ENCODE results near the gene FGF12.

- TF ChIP-seq ESRRG (CRISPR knock-in tag; IDR thresholded peaks at IDR 0.05): no peak
- no peak for TF ChIP-seq ZFP3 (CRISPR knock-in tag; IDR thresholded peaks at IDR 0.05)
- TF ChIP-seq RARB (CRISPR knock-in tag; IDR thresholded peaks at IDR 0.05): no peak
- no peak for TF ChIP-seq ZC3H10 (CRISPR knock-in tag; IDR thresholded peaks at IDR 0.05)
- TF ChIP-seq PPARA (CRISPR knock-in tag; IDR thresholded peaks at IDR 0.05; ENCODE audit: borderline replicate concordance): no peak
- no peak for TF ChIP-seq ARNTL (CRISPR knock-in tag; IDR thresholded peaks at IDR 0.05; ENCODE audit: borderline replicate concordance, low read depth)
- TF ChIP-seq, protein P1, sequence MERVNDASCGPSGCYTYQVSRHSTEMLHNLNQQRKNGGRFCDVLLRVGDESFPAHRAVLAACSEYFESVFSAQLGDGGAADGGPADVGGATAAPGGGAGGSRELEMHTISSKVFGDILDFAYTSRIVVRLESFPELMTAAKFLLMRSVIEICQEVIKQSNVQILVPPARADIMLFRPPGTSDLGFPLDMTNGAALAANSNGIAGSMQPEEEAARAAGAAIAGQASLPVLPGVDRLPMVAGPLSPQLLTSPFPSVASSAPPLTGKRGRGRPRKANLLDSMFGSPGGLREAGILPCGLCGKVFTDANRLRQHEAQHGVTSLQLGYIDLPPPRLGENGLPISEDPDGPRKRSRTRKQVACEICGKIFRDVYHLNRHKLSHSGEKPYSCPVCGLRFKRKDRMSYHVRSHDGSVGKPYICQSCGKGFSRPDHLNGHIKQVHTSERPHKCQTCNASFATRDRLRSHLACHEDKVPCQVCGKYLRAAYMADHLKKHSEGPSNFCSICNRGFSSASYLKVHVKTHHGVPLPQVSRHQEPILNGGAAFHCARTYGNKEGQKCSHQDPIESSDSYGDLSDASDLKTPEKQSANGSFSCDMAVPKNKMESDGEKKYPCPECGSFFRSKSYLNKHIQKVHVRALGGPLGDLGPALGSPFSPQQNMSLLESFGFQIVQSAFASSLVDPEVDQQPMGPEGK (CRISPR knock-in tag; IDR thresholded peaks at IDR 0.05; ENCODE audit: borderline replicate concordance): no peak
- TF ChIP-seq ZNF8 (CRISPR knock-in tag; IDR thresholded peaks at IDR 0.05): no peak
- TF ChIP-seq, protein P2, sequence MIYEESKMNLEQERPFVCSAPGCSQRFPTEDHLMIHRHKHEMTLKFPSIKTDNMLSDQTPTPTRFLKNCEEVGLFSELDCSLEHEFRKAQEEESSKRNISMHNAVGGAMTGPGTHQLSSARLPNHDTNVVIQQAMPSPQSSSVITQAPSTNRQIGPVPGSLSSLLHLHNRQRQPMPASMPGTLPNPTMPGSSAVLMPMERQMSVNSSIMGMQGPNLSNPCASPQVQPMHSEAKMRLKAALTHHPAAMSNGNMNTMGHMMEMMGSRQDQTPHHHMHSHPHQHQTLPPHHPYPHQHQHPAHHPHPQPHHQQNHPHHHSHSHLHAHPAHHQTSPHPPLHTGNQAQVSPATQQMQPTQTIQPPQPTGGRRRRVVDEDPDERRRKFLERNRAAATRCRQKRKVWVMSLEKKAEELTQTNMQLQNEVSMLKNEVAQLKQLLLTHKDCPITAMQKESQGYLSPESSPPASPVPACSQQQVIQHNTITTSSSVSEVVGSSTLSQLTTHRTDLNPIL (CRISPR knock-in tag; IDR thresholded peaks at IDR 0.05; ENCODE audit: low read depth): no peak
- TF ChIP-seq POU6F1 (CRISPR knock-in tag; IDR thresholded peaks at IDR 0.05; ENCODE audit: borderline replicate concordance, low read depth): no peak
- TF ChIP-seq SNAI2 (CRISPR knock-in tag; IDR thresholded peaks at IDR 0.05): no peak
Measured at GRCh38 chr3:192303235-192303634, 424.1 kb downstream of the FGF12 start.
